ENCODE results near the gene L3MBTL3. TPM values are rescaled to one million over a fixed set of nuclear protein-coding genes. Genes with fewer than 3 reads are reported as not detected.

The L3MBTL3 gene
- total RNA-seq, 1 donor from 2014 or later, result 20.8 TPM

DNA sequence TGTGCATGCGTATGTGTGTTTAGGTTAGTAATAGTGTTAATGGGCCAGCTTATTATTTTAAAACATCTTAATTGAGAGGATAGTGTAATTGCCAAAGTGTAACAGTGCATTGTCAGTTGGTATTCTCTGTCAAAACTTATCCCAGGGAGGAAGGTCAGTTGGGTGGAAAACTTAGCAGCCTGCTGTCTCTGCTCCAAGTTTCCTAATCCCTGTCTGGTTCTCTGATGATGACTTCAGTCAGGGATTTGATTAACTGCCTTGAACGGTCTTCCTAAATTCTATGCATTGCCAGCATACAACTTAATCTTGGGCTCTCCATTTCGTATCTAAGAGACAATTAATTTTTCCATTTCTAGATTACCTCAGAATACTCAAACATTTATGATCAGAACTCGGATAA lies 51.1 kb downstream of the L3MBTL3 start:
- Mint-ChIP-seq H3K27ac (ENCODE audit: unreplicated experiment) (no peak overlapping the region), H3K9me3 (ENCODE audit: unreplicated experiment) (no peaks in the 10 kb centered on the region), H3K4me3 (ENCODE audit: unreplicated experiment) (no peak overlapping the region), H3K36me3 (ENCODE audit: unreplicated experiment) (peaks cover 33% of the 10 kb centered on the region), H3K27me3 (ENCODE audit: unreplicated experiment) (no peaks in the 10 kb centered on the region), H3K4me1 (ENCODE audit: unreplicated experiment) (no peaks in the 10 kb centered on the region)
- TF ChIP-seq, protein P1, sequence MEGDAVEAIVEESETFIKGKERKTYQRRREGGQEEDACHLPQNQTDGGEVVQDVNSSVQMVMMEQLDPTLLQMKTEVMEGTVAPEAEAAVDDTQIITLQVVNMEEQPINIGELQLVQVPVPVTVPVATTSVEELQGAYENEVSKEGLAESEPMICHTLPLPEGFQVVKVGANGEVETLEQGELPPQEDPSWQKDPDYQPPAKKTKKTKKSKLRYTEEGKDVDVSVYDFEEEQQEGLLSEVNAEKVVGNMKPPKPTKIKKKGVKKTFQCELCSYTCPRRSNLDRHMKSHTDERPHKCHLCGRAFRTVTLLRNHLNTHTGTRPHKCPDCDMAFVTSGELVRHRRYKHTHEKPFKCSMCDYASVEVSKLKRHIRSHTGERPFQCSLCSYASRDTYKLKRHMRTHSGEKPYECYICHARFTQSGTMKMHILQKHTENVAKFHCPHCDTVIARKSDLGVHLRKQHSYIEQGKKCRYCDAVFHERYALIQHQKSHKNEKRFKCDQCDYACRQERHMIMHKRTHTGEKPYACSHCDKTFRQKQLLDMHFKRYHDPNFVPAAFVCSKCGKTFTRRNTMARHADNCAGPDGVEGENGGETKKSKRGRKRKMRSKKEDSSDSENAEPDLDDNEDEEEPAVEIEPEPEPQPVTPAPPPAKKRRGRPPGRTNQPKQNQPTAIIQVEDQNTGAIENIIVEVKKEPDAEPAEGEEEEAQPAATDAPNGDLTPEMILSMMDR (IDR thresholded peaks at IDR 0.05), result no peak
- DNase-seq (ENCODE audit: extremely low spot score, unreplicated experiment), result no peak

DNA sequence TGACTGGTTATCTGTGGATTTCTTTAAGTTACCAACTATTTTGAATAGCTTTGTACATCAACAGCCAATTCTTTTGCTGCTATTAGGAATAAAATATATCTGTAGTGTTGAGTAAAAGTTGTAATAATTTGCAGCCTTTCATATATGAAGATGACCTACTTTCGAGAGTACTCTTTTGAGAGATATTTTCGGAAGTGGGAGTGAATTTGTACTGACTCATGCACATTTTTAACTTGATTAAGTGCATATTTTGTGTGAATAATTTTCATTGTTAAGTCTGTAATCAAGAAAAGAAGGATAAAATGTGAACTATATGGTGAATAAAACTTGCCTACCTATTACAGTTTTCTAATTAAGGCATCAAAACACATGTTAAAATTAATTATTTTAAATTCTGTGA lies 51.9 kb downstream of the L3MBTL3 start:
- Mint-ChIP-seq H3K36me3 (ENCODE audit: unreplicated experiment) (peaks cover 33% of the 10 kb centered on the region), H3K4me3 (ENCODE audit: unreplicated experiment) (no peak overlapping the region), H3K27me3 (ENCODE audit: unreplicated experiment) (no peaks in the 10 kb centered on the region), H3K4me1 (ENCODE audit: unreplicated experiment) (no peaks in the 10 kb centered on the region), H3K9me3 (ENCODE audit: unreplicated experiment) (no peaks in the 10 kb centered on the region), H3K27ac (ENCODE audit: unreplicated experiment) (no peak overlapping the region)
- TF ChIP-seq, protein P1 (IDR thresholded peaks at IDR 0.05), result no peak
- DNase-seq (ENCODE audit: extremely low spot score, unreplicated experiment), result no peak

DNA sequence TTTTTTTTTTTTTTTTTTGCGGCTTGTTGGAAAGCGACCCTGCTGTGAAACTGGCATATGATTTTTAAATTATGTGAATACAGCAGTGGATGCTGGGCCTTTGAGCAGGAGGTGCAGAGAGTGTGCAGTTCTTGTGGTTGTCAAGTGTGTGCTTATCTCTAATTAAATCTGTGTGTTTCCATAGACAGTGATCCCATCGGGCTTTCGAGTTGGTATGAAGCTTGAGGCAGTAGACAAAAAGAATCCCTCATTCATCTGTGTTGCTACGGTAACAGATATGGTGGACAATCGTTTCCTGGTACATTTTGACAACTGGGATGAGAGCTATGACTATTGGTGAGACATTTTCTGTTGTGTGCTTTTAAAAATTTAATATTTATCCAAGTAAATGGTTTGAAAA lies 52.4 kb downstream of the L3MBTL3 start:
- Mint-ChIP-seq H3K27me3 (ENCODE audit: unreplicated experiment) (no peaks in the 10 kb centered on the region), H3K36me3 (ENCODE audit: unreplicated experiment) (peaks cover 33% of the 10 kb centered on the region), H3K4me1 (ENCODE audit: unreplicated experiment) (no peaks in the 10 kb centered on the region), H3K9me3 (ENCODE audit: unreplicated experiment) (no peaks in the 10 kb centered on the region), H3K4me3 (ENCODE audit: unreplicated experiment) (no peak overlapping the region), H3K27ac (ENCODE audit: unreplicated experiment) (no peak overlapping the region)
- DNase-seq (ENCODE audit: extremely low spot score, unreplicated experiment), result no peak
- TF ChIP-seq, protein P1 (IDR thresholded peaks at IDR 0.05), result no peak

DNA sequence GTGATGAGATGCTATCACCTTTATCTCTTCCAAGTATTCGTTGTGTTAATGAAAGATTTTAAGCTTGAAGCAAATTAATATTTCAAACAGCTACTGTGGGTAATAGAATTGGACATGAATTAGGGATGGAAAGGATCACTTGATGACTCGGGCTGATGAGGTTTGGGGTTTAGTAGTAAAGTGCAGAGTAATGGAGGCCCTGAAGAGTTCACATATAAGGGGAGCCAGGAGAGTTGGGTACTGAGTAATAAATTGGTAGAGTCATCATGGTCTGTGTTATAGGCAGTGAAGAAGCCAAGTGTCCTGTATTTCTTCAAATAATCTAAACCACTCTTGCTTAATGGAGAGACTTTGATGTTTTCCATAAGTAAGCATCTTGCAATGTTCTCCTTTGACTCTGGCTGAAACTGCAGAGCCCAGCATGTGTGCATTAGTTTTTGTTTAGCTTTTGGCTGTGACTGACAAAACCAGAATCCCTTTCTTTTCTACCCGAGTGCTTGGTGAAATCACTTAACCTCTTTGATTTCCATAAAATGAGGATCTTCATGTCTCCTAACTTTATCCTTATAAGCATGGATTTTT lies 57.6 kb downstream of the L3MBTL3 start:
- Mint-ChIP-seq H3K9me3 (ENCODE audit: unreplicated experiment) (no peaks in the 10 kb centered on the region), H3K4me1 (ENCODE audit: unreplicated experiment) (no peaks in the 10 kb centered on the region), H3K4me3 (ENCODE audit: unreplicated experiment) (no peak overlapping the region), H3K27ac (ENCODE audit: unreplicated experiment) (no peak overlapping the region), H3K36me3 (ENCODE audit: unreplicated experiment) (peaks cover 13% of the 10 kb centered on the region), H3K27me3 (ENCODE audit: unreplicated experiment) (no peaks in the 10 kb centered on the region)
- no peak for DNase-seq (ENCODE audit: extremely low spot score, unreplicated experiment)
- TF ChIP-seq, protein P1 (IDR thresholded peaks at IDR 0.05), result no peak

DNA sequence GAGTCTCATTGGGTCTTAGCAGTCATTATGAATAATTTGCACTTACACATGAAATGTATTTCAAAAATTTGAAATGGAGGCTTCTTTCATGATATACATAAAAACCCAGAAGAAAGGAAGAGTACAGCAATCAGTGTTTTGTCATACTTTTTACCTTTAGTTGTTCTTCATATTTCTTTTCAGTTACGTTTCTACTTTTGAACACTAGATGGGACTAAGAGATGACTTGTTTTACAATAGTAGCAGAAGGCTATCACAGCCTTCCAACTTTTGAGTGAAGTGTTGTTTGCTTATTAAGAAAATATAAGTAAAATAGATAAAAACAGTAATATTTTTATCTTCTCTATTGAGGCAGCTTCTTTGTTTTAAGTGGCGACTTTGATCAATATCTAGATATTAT lies 58.1 kb downstream of the L3MBTL3 start:
- DNase-seq (ENCODE audit: extremely low spot score, unreplicated experiment), result no peak
- Mint-ChIP-seq H3K36me3 (ENCODE audit: unreplicated experiment) (peaks cover 12% of the 10 kb centered on the region), H3K27ac (ENCODE audit: unreplicated experiment) (no peak overlapping the region), H3K27me3 (ENCODE audit: unreplicated experiment) (no peaks in the 10 kb centered on the region), H3K9me3 (ENCODE audit: unreplicated experiment) (no peaks in the 10 kb centered on the region), H3K4me1 (ENCODE audit: unreplicated experiment) (no peaks in the 10 kb centered on the region), H3K4me3 (ENCODE audit: unreplicated experiment) (no peak overlapping the region)
- TF ChIP-seq, protein P1 (IDR thresholded peaks at IDR 0.05), result peak; percentile 34
